Activated CD8-positive, alpha-beta memory T cell treated with anti-CD3 and anti-CD28 coated beads, Interleukin-2, amount 10 ng/mL, durations not matched to agents 7 days and 5 days (primary cell): ENCODE data around the gene MAP2K5. TPM values are rescaled to one million over a fixed set of nuclear protein-coding genes. Genes with fewer than 3 reads are reported as not detected.

Experiments used
- ATAC-seq: fragments of 150-1000 bp; cut with Tn5 transposase; one replicate; pipeline ENCODE4 v1.10.0; 2021; ENCODE audit warnings: moderate library complexity
- CTCF ChIA-PET: fragments of 350-600 bp; sonication (Branson Sonifier 250); formaldehyde crosslinking; loops from one replicate; lab custom pipeline; 2021; ENCODE audit warnings: antibody characterized with exemption; lab: Charles Lee
- DNase-seq: peaks from one replicate; pipeline ENCODE4 v3.0.0-alpha.2; 2020
- H3K27ac Mint-ChIP-seq: one replicate; pipeline ENCODE4 v1.8.0; 2021; ENCODE audit warnings: mild to moderate bottlenecking, mixed read lengths
- H3K27me3 Mint-ChIP-seq: one replicate; pipeline ENCODE4 v1.8.0; 2021; ENCODE audit warnings: mixed read lengths
- H3K36me3 Mint-ChIP-seq: one replicate; pipeline ENCODE4 v1.8.0; 2021; ENCODE audit warnings: mild to moderate bottlenecking, mixed read lengths
- H3K4me1 Mint-ChIP-seq: one replicate; pipeline ENCODE4 v1.8.0; 2021; ENCODE audit warnings: mixed read lengths
- H3K4me3 Mint-ChIP-seq: one replicate; pipeline ENCODE4 v1.8.0; 2021; ENCODE audit warnings: mild to moderate bottlenecking, moderate library complexity, mixed read lengths
- H3K9me3 Mint-ChIP-seq: one replicate; pipeline ENCODE4 v1.8.0; 2022; ENCODE audit warnings: low read depth, mixed read lengths
- total RNA-seq, 2 experiments: library from RNA; stranded (reverse); gene quantifications; one replicate each; pipeline ENCODE4 v1.2.3, GENCODE V29; 2021

Gene MAP2K5
- total RNA-seq, 2 experiments from 2014 or later, result 15.7 to 23.5 TPM

DNA sequence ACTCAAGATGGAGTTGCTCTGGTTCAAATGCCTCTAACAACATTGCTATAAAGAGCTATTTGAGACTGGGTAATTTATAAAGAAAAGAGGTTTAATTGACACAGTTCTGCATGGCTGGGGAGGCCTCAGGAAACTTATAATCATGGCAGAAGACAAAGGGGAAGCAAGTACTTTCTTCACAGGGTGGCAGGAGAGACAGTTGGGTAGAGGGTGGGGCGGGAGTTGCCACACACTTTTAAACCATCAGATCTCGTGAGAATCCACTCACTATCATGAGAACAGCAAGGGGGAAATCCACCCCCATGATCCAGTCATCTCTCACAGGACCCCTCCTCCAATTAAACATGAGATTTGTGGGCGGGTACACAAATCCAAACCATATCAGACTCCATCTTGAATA, 30.7 kb downstream of the MAP2K5 start:
- Mint-ChIP-seq H3K4me3 (no peak overlapping the region), H3K9me3 (no peaks in the 10 kb centered on the region), H3K4me1 (no peaks in the 10 kb centered on the region), H3K27me3 (no peaks in the 10 kb centered on the region), H3K27ac (no peak overlapping the region), H3K36me3 (no peaks in the 10 kb centered on the region)
- no peak for DNase-seq
- no peak for ATAC-seq
- CTCF ChIA-PET, result interaction anchor here (0.7 kb wide), 1 partner anchor 38 kb away, joined by 4 read pairs; no protein-coding TSS in a partner anchor

DNA sequence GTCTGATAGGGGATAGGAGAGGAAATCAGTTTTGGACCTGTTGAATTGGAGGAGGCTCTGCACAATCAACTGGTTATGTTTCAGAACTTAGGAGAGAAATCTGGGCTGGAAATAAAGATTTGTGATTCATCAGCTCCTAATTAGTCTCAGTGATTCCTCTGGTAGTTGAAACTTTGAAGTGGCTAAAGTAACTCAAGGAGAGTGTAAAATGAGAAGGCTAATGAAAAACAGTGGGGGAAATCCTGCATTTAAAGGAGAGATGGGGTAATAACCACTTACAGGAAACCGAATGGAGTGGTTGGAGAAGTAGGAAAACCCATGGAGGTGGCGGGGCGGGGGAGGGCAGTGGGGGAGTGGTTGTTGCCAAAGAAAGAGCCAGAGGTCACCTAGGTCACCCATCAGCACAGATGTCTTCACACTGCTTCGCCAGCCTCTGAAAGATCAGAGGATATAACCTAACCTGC, 32.6 kb downstream of the MAP2K5 start:
- Mint-ChIP-seq H3K27me3 (no peaks in the 10 kb centered on the region), H3K27ac (no peak overlapping the region), H3K9me3 (no peaks in the 10 kb centered on the region), H3K4me3 (no peak overlapping the region), H3K36me3 (no peaks in the 10 kb centered on the region), H3K4me1 (no peaks in the 10 kb centered on the region)
- CTCF ChIA-PET, result interaction anchor here (0.5 kb wide), 1 partner anchor 98 kb away, joined by 3 read pairs; no protein-coding TSS in a partner anchor
- ATAC-seq (no peak), DNase-seq (no peak)

DNA sequence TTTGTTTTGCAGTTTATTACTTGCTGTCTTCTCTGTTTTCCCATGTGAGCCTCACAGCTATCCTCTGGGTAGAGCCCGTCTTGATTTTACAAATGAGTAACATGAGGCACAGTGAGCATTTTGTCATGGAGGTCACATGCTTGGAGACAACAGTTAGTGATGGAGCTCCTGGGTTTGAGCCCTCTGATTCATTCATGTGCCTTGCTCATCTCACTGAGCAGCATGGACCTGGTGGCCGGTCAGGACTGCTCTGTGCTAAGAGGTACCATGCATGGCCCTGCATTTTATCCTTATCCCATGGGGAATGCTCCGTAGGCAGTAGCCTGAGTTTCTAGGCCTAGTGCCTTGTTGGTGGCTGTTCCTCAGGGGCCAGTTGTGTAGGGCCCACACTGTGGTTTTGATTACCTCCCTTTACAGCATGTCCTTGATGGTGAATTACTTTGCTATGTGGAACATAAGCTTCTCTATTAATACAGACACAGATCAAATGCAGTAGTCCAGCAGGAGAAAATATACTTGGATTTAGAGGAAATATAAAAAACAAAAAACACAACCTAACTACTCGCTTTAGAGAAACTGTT, 35.6 kb downstream of the MAP2K5 start:
- DNase-seq (no peak), ATAC-seq (no peak)
- H3K27ac Mint-ChIP-seq, result no peak overlapping the region
- H3K36me3 Mint-ChIP-seq, result no peaks in the 10 kb centered on the region
- CTCF ChIA-PET, result no interaction called here
- H3K9me3 Mint-ChIP-seq, result no peaks in the 10 kb centered on the region
- H3K27me3 Mint-ChIP-seq, result no peaks in the 10 kb centered on the region
- no peak overlapping the region for H3K4me3 Mint-ChIP-seq
- H3K4me1 Mint-ChIP-seq, result no peaks in the 10 kb centered on the region

DNA sequence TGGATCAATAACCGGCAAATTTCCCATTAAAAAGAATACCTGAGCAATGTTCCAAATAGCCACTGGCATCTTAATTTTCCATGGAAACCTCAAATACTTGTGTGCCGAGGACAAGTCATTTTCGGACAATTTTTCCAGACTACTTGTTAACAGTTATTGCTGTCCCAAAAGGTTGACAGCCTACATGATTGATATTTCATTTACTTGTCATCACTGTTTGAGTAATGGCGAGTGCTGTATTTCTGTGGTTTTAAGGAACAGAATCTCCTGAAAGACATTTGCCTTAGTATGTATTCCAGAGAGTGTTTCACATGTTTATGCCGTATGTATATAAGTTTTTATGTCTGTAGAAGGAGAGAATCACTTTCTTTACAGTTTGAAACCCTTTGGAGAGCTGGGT, 36.7 kb downstream of the MAP2K5 start:
- Mint-ChIP-seq H3K27ac (no peak overlapping the region), H3K9me3 (no peaks in the 10 kb centered on the region), H3K4me1 (no peaks in the 10 kb centered on the region), H3K36me3 (no peaks in the 10 kb centered on the region), H3K4me3 (no peak overlapping the region), H3K27me3 (no peaks in the 10 kb centered on the region)
- CTCF ChIA-PET, result no interaction called here
- ATAC-seq (no peak), DNase-seq (no peak)

DNA sequence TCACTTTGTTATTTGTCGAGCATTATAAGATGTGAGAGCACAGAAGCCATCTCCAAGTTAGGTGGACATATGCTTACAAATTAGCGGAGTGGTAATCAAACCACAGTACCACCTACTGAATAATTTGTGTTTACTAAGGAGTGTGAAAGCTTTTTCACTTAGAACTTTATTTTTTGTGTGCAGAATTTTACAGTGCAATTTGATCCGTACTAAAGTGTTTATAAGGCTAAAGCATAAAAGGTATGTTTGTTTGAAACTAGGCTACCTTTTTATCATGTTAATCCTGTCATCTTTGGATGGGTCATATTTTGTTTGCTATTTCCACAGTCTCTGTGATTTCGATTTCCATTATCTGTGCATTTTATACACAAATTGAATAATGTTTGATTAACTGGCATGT, 37.5 kb downstream of the MAP2K5 start:
- CTCF ChIA-PET, result no interaction called here
- Mint-ChIP-seq H3K9me3 (no peaks in the 10 kb centered on the region), H3K36me3 (no peaks in the 10 kb centered on the region), H3K27ac (no peak overlapping the region), H3K4me3 (no peak overlapping the region), H3K27me3 (no peaks in the 10 kb centered on the region), H3K4me1 (no peaks in the 10 kb centered on the region)
- ATAC-seq (no peak), DNase-seq (no peak)

DNA sequence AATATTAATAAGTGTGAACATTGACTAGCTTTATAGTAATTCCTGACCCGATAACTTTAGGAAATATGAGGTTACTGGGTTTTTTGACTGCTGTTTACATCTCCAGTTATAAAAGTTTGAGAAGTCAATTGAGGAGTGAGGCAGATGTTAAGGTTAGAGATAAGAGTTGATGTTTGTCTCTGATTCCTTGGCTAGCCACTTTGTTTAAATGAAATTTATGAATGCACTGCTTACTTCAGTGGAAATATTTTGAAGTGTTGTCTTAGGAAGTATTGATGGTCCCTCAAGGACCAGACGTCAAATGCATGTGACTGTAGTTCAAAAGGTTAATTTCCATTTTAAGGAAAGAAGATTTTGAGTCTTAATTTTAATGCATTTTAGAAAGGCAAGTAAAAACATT, 41.7 kb downstream of the MAP2K5 start:
- H3K27me3 Mint-ChIP-seq, result no peaks in the 10 kb centered on the region
- H3K36me3 Mint-ChIP-seq, result peaks cover 6% of the 10 kb centered on the region

DNA sequence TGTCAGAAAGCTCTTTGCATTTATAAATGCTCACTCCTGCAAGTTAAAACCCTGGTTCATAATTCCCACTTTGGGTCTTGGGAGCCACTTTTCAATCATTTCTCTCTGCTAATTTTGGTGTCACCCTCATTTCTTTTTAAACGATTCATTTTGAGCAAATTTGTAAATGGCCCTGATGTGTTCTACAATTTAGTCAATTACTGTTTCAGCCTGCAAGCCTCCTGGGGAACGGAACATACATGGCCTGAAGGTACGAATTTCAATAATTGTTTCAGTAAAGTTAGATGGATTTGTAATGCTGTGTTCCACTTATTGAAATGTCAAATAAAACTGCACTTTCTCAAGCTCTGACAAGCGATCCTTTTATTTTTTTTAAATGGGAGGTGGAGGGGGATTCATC, 43.2 kb downstream of the MAP2K5 start:
- DNase-seq (no peak), ATAC-seq (no peak)
- no peak overlapping the region for H3K4me3 Mint-ChIP-seq
- H3K9me3 Mint-ChIP-seq, result no peaks in the 10 kb centered on the region
- no peaks in the 10 kb centered on the region for H3K27me3 Mint-ChIP-seq
- no peaks in the 10 kb centered on the region for H3K4me1 Mint-ChIP-seq
- CTCF ChIA-PET, result interaction anchor here (0.9 kb wide), 1 partner anchor 100 kb away, joined by 3 read pairs; no protein-coding TSS in a partner anchor
- H3K27ac Mint-ChIP-seq, result no peak overlapping the region
- H3K36me3 Mint-ChIP-seq, result peaks cover 7% of the 10 kb centered on the region

More for the DNA sequence above, 41.7 kb downstream of the MAP2K5 start:
- Mint-ChIP-seq H3K27ac (no peak overlapping the region), H3K4me3 (no peak overlapping the region), H3K9me3 (no peaks in the 10 kb centered on the region), H3K4me1 (no peaks in the 10 kb centered on the region)
- CTCF ChIA-PET, result no interaction called here
- DNase-seq, result no peak
- no peak for ATAC-seq

DNA sequence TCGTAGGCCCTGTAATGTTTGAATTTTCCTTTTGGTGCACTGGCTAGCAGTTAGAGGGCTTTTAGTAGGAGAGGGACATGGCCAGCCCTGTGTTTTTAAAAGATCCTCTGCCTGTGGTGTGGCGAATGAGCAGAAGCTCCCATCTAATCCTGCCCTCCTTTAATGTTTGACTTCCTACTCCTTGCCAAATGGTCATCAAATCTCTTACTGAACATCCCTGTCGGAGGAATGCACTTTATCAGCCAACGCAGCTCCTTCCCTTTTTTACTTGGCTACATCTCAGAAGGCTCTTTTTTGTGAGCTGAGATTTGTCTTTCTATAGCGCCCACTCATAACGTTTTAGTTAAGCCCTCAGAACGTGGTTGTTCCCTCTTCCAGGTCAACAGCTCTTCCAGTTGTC, 44.8 kb downstream of the MAP2K5 start:
- Mint-ChIP-seq H3K27me3 (no peaks in the 10 kb centered on the region), H3K27ac (no peak overlapping the region), H3K4me1 (no peaks in the 10 kb centered on the region), H3K9me3 (no peaks in the 10 kb centered on the region), H3K4me3 (no peak overlapping the region), H3K36me3 (peaks cover 9% of the 10 kb centered on the region)
- no peak for DNase-seq
- no peak for ATAC-seq
- CTCF ChIA-PET, result interaction anchor here (0.6 to 1.2 kb wide), 2 partner anchors 140 to 349 kb away, joined by 3 read pairs; no protein-coding TSS in a partner anchor

DNA sequence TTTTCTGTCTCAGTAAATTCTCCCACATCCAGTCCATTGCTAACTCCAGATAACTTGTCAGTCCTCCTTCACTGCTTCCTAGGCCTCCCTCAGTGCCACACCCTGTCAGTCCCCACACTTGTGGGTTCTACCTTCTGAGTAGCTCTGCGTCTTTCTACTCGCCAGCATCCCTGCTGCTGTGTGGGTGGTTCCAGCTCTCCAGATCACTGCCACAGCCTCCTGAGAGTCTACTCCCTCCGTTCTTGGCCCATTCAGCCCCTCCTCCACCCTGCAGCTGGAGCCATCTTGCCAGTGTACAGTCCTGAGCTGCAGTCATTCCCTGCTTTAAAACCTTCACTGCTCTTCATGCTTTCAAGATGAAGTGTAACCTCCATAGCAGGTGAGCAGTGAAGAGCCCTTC, 45.3 kb downstream of the MAP2K5 start:
- no peaks in the 10 kb centered on the region for H3K27me3 Mint-ChIP-seq
- H3K27ac Mint-ChIP-seq, result no peak overlapping the region
- no peak overlapping the region for H3K4me3 Mint-ChIP-seq
- no peak for ATAC-seq
- H3K4me1 Mint-ChIP-seq, result no peaks in the 10 kb centered on the region
- H3K9me3 Mint-ChIP-seq, result no peaks in the 10 kb centered on the region
- H3K36me3 Mint-ChIP-seq, result peaks cover 9% of the 10 kb centered on the region
- CTCF ChIA-PET, result interaction anchor here (0.6 to 1.2 kb wide), 2 partner anchors 141 to 350 kb away, joined by 3 read pairs; no protein-coding TSS in a partner anchor
- no peak for DNase-seq

DNA sequence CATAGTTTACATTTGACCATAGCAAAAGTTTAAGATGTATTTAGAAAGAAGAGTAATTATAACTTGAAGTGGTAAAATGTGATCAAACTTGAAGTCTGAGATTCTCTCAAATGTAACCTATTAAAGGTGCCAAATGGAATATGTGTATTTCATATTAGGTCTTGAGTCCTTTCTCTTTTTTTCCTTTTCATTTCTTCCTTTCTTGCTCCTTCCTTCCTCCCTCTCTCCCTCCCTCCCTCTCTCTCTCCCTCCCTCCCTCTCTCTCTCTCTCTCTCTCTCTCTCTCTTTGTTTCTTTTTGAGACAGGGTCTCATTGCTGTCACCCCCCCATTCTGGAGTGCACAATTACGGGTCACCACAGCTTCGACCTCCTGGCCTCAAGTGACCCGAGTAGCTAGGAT, 47.7 kb downstream of the MAP2K5 start:
- no peaks in the 10 kb centered on the region for H3K4me1 Mint-ChIP-seq
- H3K4me3 Mint-ChIP-seq, result no peak overlapping the region
- H3K36me3 Mint-ChIP-seq, result peaks cover 9% of the 10 kb centered on the region
- no peaks in the 10 kb centered on the region for H3K27me3 Mint-ChIP-seq
- CTCF ChIA-PET, result no interaction called here
- no peak overlapping the region for H3K27ac Mint-ChIP-seq
- no peaks in the 10 kb centered on the region for H3K9me3 Mint-ChIP-seq
- DNase-seq, result no peak
- ATAC-seq, result no peak

DNA sequence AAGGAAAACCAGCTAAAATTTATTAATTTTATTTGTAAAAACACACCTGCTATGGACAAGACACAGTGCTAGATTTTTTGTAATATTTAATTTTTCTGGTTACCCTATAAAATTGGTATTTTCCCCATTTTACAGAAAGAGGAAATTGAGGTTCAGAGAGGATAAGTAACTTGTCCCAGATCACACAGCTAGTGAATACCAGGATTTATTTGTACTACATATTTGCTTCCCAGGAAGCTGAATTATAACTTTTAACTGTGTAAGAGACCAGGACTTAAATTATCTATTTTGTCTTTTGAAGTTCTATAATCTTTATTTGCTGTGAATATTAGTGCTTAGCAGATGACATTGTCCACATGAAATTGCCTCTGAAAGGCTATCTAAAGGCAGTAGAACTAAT, 49.7 kb downstream of the MAP2K5 start:
- DNase-seq (no peak), ATAC-seq (no peak)
- no peaks in the 10 kb centered on the region for H3K4me1 Mint-ChIP-seq
- peaks cover 9% of the 10 kb centered on the region for H3K36me3 Mint-ChIP-seq
- H3K27ac Mint-ChIP-seq, result no peak overlapping the region
- H3K4me3 Mint-ChIP-seq, result no peak overlapping the region
- no peaks in the 10 kb centered on the region for H3K9me3 Mint-ChIP-seq
- CTCF ChIA-PET, result interaction anchor here (0.6 kb wide), 1 partner anchor 442 kb away, joined by 3 read pairs; no protein-coding TSS in a partner anchor
- no peaks in the 10 kb centered on the region for H3K27me3 Mint-ChIP-seq

DNA sequence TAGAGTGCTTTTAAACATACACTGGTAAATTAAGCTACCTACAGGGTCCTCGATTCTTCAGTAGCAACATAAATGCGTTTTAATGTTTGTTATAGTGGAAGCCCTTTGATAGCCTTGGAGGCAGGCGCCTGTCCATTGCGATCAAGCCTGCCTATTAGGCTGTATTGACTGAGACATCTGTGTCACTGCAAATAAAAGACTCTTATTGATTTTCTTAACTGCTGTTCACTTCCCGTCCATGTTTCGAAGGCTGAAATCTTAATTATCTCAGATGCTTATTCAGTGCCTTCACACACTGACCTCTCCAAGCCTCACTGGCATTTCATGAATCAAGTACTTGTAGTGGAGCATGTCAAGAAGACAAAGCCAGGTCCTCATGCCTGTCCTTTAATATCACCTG, 51.1 kb downstream of the MAP2K5 start:
- Mint-ChIP-seq H3K27ac (no peak overlapping the region), H3K4me3 (no peak overlapping the region), H3K27me3 (no peaks in the 10 kb centered on the region), H3K9me3 (no peaks in the 10 kb centered on the region), H3K36me3 (peaks cover 3% of the 10 kb centered on the region), H3K4me1 (no peaks in the 10 kb centered on the region)
- DNase-seq (no peak), ATAC-seq (no peak)
- CTCF ChIA-PET, result no interaction called here

DNA sequence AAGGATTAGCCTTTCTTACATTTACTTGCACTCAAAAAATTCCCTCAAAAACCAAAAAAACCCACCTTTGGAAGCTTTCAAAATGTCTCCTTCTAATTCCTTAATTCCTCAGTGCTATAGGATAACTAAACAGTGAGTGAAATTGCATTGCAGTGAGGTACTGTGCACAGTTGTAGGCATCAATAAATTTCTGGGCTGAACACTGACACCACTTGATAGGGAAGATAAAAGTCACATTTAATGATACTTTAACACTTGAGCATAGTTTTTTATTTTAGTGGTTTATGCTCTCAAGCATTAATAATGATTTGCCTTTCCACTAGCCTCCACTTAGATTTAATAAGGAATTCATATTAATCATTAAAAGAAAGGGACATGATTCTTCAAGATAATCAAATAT, 52.3 kb downstream of the MAP2K5 start:
- no peaks in the 10 kb centered on the region for H3K4me1 Mint-ChIP-seq
- DNase-seq, result no peak
- H3K9me3 Mint-ChIP-seq, result no peaks in the 10 kb centered on the region
- ATAC-seq, result no peak
- no peak overlapping the region for H3K27ac Mint-ChIP-seq
- H3K27me3 Mint-ChIP-seq, result no peaks in the 10 kb centered on the region
- CTCF ChIA-PET, result no interaction called here
- peaks cover 3% of the 10 kb centered on the region for H3K36me3 Mint-ChIP-seq
- no peak overlapping the region for H3K4me3 Mint-ChIP-seq

DNA sequence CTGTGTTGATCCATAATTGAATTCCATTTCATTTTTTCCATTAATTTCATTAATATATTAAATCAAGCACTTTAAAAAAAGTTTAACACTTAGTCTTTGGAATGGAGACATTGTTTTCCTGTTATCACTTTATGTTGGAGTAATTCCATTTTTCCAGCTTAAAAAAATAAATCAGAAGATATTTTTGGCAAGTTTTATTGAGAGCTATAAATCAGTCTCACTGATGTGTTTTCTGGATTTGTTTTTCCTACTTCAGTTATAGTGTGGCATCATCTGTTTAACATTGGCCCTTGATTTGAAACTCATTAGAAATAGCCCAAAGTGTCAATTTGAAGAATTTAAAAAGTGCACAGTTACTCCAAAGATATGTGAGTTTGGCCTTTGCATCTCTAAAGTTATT, 53.1 kb downstream of the MAP2K5 start:
- ATAC-seq (no peak), DNase-seq (no peak)
- H3K27me3 Mint-ChIP-seq, result no peaks in the 10 kb centered on the region
- no peaks in the 10 kb centered on the region for H3K9me3 Mint-ChIP-seq
- H3K4me3 Mint-ChIP-seq, result no peak overlapping the region
- H3K36me3 Mint-ChIP-seq, result peaks cover 3% of the 10 kb centered on the region
- no peak overlapping the region for H3K27ac Mint-ChIP-seq
- CTCF ChIA-PET, result no interaction called here
- H3K4me1 Mint-ChIP-seq, result no peaks in the 10 kb centered on the region
